GM12878 (cell line): ENCODE results near the gene EMX1. TPM values are rescaled to one million over a fixed set of nuclear protein-coding genes. Genes with fewer than 3 reads are reported as not detected.

ENCODE experiments used
- ATAC-seq: fragments of 200-7000 bp; cut with Tn5 transposase; 3 replicates; pipeline ENCODE4 v1.9.1; 2020; ENCODE audit warnings: mild to moderate bottlenecking, moderate library complexity
- BruUV-seq: library from RNA; stranded (reverse); fragments of 400-500 nt; replicated peaks from 2 replicates; lab custom pipeline; 2021; lab: Mats Ljungman, UMichigan
- CTCF ChIA-PET: fragments of 300-600 bp; sonication (Branson Sonifier 250); formaldehyde crosslinking; extraction: SDS; loops from one replicate; lab custom pipeline; 2021; ENCODE audit warnings: inconsistent platforms; lab: Yijun Ruan, JAX
- POLR2A ChIA-PET: fragments of 350-600 bp; formaldehyde crosslinking; extraction: SDS; loops from one replicate; lab custom pipeline; 2021; ENCODE audit warnings: inconsistent platforms; lab: Charles Lee
- RAD21 ChIA-PET: fragments of 300-600 bp; sonication (Branson Sonifier 250); formaldehyde crosslinking; loops from one replicate; lab custom pipeline; 2023; ENCODE audit warnings: antibody characterized with exemption; ENCODE audit not compliant: unreplicated experiment; lab: Charles Lee
- SMC1A ChIA-PET: fragments of 300-600 bp; sonication (Branson Sonifier 250); formaldehyde crosslinking; loops from one replicate; lab custom pipeline; 2023; ENCODE audit not compliant: unreplicated experiment, uncharacterized antibody; lab: Charles Lee
- DNase-seq: peaks from one replicate; pipeline ENCODE4 v3.0.0-alpha.2; 2011; ENCODE audit warnings: low read depth, low spot score
- FAIRE-seq: peaks from 3 replicates; lab custom pipeline; 2011; peaks lifted over from hg19 to GRCh38; lab: Jason Lieb, UNC
- H2AFZ ChIP-seq: 2 replicates; pipeline ENCODE4 v1.6.0; 2011; ENCODE audit warnings: low read depth, low read length, control low read depth; ENCODE audit not compliant: control insufficient read depth
- H3K27ac ChIP-seq: 2 replicates; pipeline ENCODE4 v1.5.1; 2011; ENCODE audit warnings: control low read depth; ENCODE audit not compliant: control insufficient read depth, insufficient read depth
- H3K27me3 ChIP-seq, 2 experiments: replicated peaks in 1 of 2; 2 replicates each; pipeline versions ENCODE4 v1.6.0 to v1.6.1; 2011; ENCODE audit warnings: low read length in 1 of 2; ENCODE audit not compliant: control insufficient read depth in 2 of 2, insufficient read depth in 2 of 2
- H3K36me3 ChIP-seq, 2 experiments: 2 replicates each; pipeline ENCODE4 v1.5.1; 2011; ENCODE audit warnings: low read length in 1 of 2; ENCODE audit not compliant: control insufficient read depth in 2 of 2, insufficient read depth in 2 of 2
- H3K4me1 ChIP-seq: 2 replicates; pipeline ENCODE4 v1.6.1; 2011; ENCODE audit warnings: mild to moderate bottlenecking, low read length, moderate library complexity, mixed read lengths; ENCODE audit not compliant: control insufficient read depth, insufficient read depth
- H3K4me2 ChIP-seq: 2 replicates; pipeline ENCODE4 v1.6.0; 2011; ENCODE audit warnings: control low read depth; ENCODE audit not compliant: control insufficient read depth, insufficient read depth
- H3K4me3 ChIP-seq: fragments of 200-600 bp; sonication (generic); 2 replicates; pipeline ENCODE4 v1.5.1; 2016
- H3K79me2 ChIP-seq: 2 replicates; pipeline ENCODE4 v1.6.0; 2011; ENCODE audit warnings: low read length; ENCODE audit not compliant: control insufficient read depth, insufficient read depth
- H3K9ac ChIP-seq: 2 replicates; pipeline ENCODE4 v1.8.0; 2011; ENCODE audit warnings: low read length, control low read depth, mixed read lengths; ENCODE audit not compliant: control insufficient read depth, insufficient read depth
- H3K9me3 ChIP-seq: replicated peaks from 3 replicates; pipeline ENCODE4 v1.5.1; 2011; ENCODE audit warnings: mild to moderate bottlenecking, low read length; ENCODE audit not compliant: control insufficient read depth, insufficient read depth
- H4K20me1 ChIP-seq: 2 replicates; pipeline ENCODE4 v1.6.0; 2011; ENCODE audit not compliant: control insufficient read depth, insufficient read depth
- CBX3 ChIP-seq: fragments of 200-600 bp; sonication (generic); IDR thresholded peaks from 2 replicates; pipeline ENCODE4 v1.6.1; 2016; ENCODE audit warnings: low read depth, borderline replicate concordance
- NFIC ChIP-seq: IDR thresholded peaks from 2 replicates; pipeline ENCODE4 v1.6.1; 2012; ENCODE audit warnings: low read depth, mild to moderate bottlenecking, inconsistent platforms, low read length, moderate library complexity
- PBX3 ChIP-seq: IDR thresholded peaks from 2 replicates; pipeline ENCODE4 v1.6.1; 2011; ENCODE audit warnings: mild to moderate bottlenecking, low read depth, low read length, moderate library complexity; ENCODE audit not compliant: insufficient replicate concordance
- RB1 ChIP-seq: fragments of 450-650 bp; formaldehyde crosslinking; IDR thresholded peaks from 2 replicates; pipeline ENCODE4 v1.6.1; 2017; ENCODE audit warnings: mild to moderate bottlenecking, borderline replicate concordance
- SIN3A ChIP-seq: IDR thresholded peaks from 2 replicates; pipeline ENCODE4 v1.6.1; 2012; ENCODE audit warnings: low read depth, low read length, improper control_type of control experiment
- TCF3 ChIP-seq: IDR thresholded peaks from 2 replicates; pipeline ENCODE4 v1.6.1; 2012; ENCODE audit warnings: low read depth, mild to moderate bottlenecking, low read length, borderline replicate concordance; ENCODE audit not compliant: insufficient read depth
- WGBS: methylation state at CpG from one replicate; pipeline ENCODE4 v1.1.6; 2016; ENCODE audit warnings: low lambda C conversion rate; ENCODE audit not compliant: insufficient replicate concordance, insufficient coverage; ENCODE audit errors: missing lambda C conversion rate; 5-methylcytosine and 5-hydroxymethylcytosine counted together
- in situ Hi-C: fragments of 300-500 bp; cut with MboI; formaldehyde crosslinking; loops from 9 replicates; pipeline ENCODE4 v1.14.3; 2018; ENCODE audit warnings: mixed read lengths
- intact Hi-C: fragments of 100-400 bp; cut with micrococcal nuclease; formaldehyde crosslinking; loops from one replicate; pipeline ENCODE4 v1.14.2; 2022; ENCODE audit not compliant: unreplicated experiment
- polyA plus RNA-seq, 11 experiments: library from polyadenylated mRNA; depleted of rRNA in 4 of 11; unstranded in 6 of 11; stranded (reverse) in 5 of 11; fragments of >200 nt; fragmentation: Nextera tagmentation in 4 of 11; fragmentation: Illumina TruSeq in 1 of 11; extraction: Ambion mirVana in 4 of 11; extraction: Trizol in 1 of 11; gene quantifications; 1 replicate in 1 of 11; 2 replicates in 10 of 11; pipeline versions ENCODE4 v1.2.1 to v1.2.3, GENCODE V29; 2011 to 2016; ENCODE audit warnings: inconsistent platforms in 2 of 11, missing spikeins in 2 of 11, low read depth in 1 of 11
- total RNA-seq, 4 experiments: library from RNA; depleted of rRNA in 3 of 4; stranded (reverse); fragments of >200 nt in 3 of 4; fragmentation: Illumina TruSeq in 1 of 4; extraction: Trizol in 1 of 4; gene quantifications; 2 replicates each; pipeline versions ENCODE4 v1.2.1 to v1.2.3, GENCODE V29; 2013 to 2021

The EMX1 gene
- total and polyA plus RNA-seq, 10 of the 15 experiments (the other 5 are each of a cell fraction or from before 2014, with no cell fraction given) = 0.07 to 5.1 (median 1.2) TPM; not detected in 1

- Histone ChIP-seq H3K9ac (no peak overlapping the region), H3K9me3 (no peaks in the 10 kb centered on the region), H2AFZ (no peak overlapping the region), H3K79me2 (no peaks in the 10 kb centered on the region), H4K20me1 (no peaks in the 10 kb centered on the region), H3K36me3 (no peaks in the 10 kb centered on the region), H3K4me1 (no peaks in the 10 kb centered on the region), H3K4me2 (no peak overlapping the region), H3K4me3 (no peak overlapping the region), H3K27ac (no peak overlapping the region), H3K27me3 (no peaks in the 10 kb centered on the region)
- no TSS peak for BruUV-seq
- 51% methylated on average over 9 of the region's 9 CpGs for WGBS
- RAD21 ChIA-PET = interaction anchor here (1.4 kb wide), 1 partner anchor 52 kb away, joined by 4 read pairs; no protein-coding TSS in a partner anchor
- CTCF ChIA-PET = no interaction called here
- SMC1A ChIA-PET = no interaction called here
- intact Hi-C loops = no loop called here
- no peak for ATAC-seq
- POLR2A ChIA-PET = no interaction called here
- in situ Hi-C loops = no loop called here
- TF ChIP-seq SIN3A = no peak
- TF ChIP-seq RB1 = no peak
- no peak for TF ChIP-seq NFIC
- no peak for TF ChIP-seq PBX3
- no peak for TF ChIP-seq TCF3
- TF ChIP-seq CBX3 = no peak
- FAIRE-seq = no peak
- no peak for DNase-seq
Measured at GRCh38 chr2:72946466-72946865, 29.1 kb downstream of the EMX1 start.
